Upper lobe of left lung (tissue), 6 donors: ENCODE data around the gene NKIRAS1. TPM values are rescaled to one million over a fixed set of nuclear protein-coding genes. Genes with fewer than 3 reads are reported as not detected.
"Not testable (repeated sequence)": the region's sequence is repeated elsewhere in the genome, so short reads cannot be mapped to it uniquely, and the experiment has no call there.

Experiments
- ATAC-seq, 2 donors: fragments of 200-7000 bp; cut with Tn5 transposase; one replicate each; pipeline ENCODE4 v1.9.1; 2022; ENCODE audit warnings: mild to moderate bottlenecking in 2 of 2, moderate library complexity in 2 of 2; ENCODE audit not compliant: low FRiP score in 2 of 2
- DNase-seq, 2 donors: peaks; one replicate each; pipeline ENCODE4 v3.0.0-alpha.2; 2019 to 2020
- H3K27ac ChIP-seq, 4 donors: fragments of 200-600 bp; sonication (generic); one replicate each; pipeline ENCODE4 v1.5.1; 2016 to 2019
- H3K27me3 ChIP-seq, 4 donors: fragments of 200-600 bp; sonication (generic); one replicate each; pipeline ENCODE4 v1.5.1; 2017 to 2019
- H3K36me3 ChIP-seq, 4 donors: fragments of 200-600 bp; sonication (generic); one replicate each; pipeline ENCODE4 v1.5.1; 2016 to 2019
- H3K4me1 ChIP-seq, 4 donors: fragments of 200-600 bp; sonication (generic); one replicate each; pipeline ENCODE4 v1.5.1; 2018 to 2019
- H3K4me3 ChIP-seq, 4 donors: fragments of 200-600 bp; sonication (generic); one replicate each; pipeline ENCODE4 v1.5.1; 2017 to 2019; ENCODE audit warnings: mild to moderate bottlenecking in 2 of 4, moderate library complexity in 1 of 4
- H3K9me3 ChIP-seq, 4 donors: fragments of 200-600 bp; sonication (generic); one replicate each; pipeline ENCODE4 v1.5.1; 2018 to 2019
- CTCF ChIP-seq, 6 experiments: fragments of 450-650 bp in 4 of 6; fragments of 200-600 bp in 2 of 6; sonication (generic) in 2 of 6; IDR thresholded peaks; one replicate each; pipeline ENCODE4 v1.5.1; 2016 to 2019; ENCODE audit warnings: antibody characterized with exemption in 6 of 6
- EP300 ChIP-seq, 4 donors: sonication (generic); formaldehyde crosslinking; IDR thresholded peaks; one replicate each; pipeline ENCODE4 v1.5.1; 2017; ENCODE audit warnings: antibody characterized with exemption in 4 of 4, control low read depth in 2 of 4
- POLR2A ChIP-seq, 4 donors: fragments of 450-650 bp; IDR thresholded peaks; one replicate each; pipeline ENCODE4 v1.5.1; 2016 to 2017; ENCODE audit warnings: antibody characterized with exemption in 4 of 4, mild to moderate bottlenecking in 2 of 4
- POLR2AphosphoS5 ChIP-seq, 2 donors: sonication (generic); formaldehyde crosslinking; IDR thresholded peaks; one replicate each; pipeline ENCODE4 v1.5.1; 2017; ENCODE audit warnings: antibody characterized with exemption in 2 of 2
- WGBS, 2 donors: methylation state at CpG; one replicate each; pipeline ENCODE4 v1.1.5; 2017 to 2018; 5-methylcytosine and 5-hydroxymethylcytosine counted together
- total RNA-seq, 6 donors: library from RNA; depleted of rRNA in 4 of 6; stranded (reverse); fragments of >200 nt in 4 of 6; gene quantifications; one replicate each; pipeline versions ENCODE4 v1.1.0 to v1.2.1, GENCODE V29; 2016 to 2021
- donor health status: DM: no; HTN: no; CAD: no; lungs with moderate emphysema.
- donor health status: DM: no; HTN: yes; CAD: no; lungs with severe emphysema.

NKIRAS1 gene
- total RNA-seq, 6 donors from 2014 or later, result 3.1 to 18.0 (median 9.1) TPM

GRCh38 chr3:23926246-23926645 lies 9.5 kb upstream of the NKIRAS1 start:
- ATAC-seq (no peak), DNase-seq (no peak)
- Histone ChIP-seq H3K27ac (no peak overlapping the region), H3K36me3 (peaks cover 0 to 10% (median 0%) of the 10 kb centered on the region in 4 donors), H3K4me3 (no peak overlapping the region), H3K9me3 (no peaks in the 10 kb centered on the region), H3K4me1 (peaks cover 0 to 4% (median 0%) of the 10 kb centered on the region in 4 donors), H3K27me3 (no peaks in the 10 kb centered on the region)
- 88 to 93% methylated on average over 7 of the region's 7 CpGs for WGBS, 2 donors
- TF ChIP-seq POLR2AphosphoS5 (IDR thresholded peaks at IDR 0.05) (no peak), CTCF (IDR thresholded peaks at IDR 0.05) (no peak), EP300 (IDR thresholded peaks at IDR 0.05) (no peak), POLR2A (IDR thresholded peaks at IDR 0.05) (no peak)

- Histone ChIP-seq H3K27ac (no peak overlapping the region), H3K4me1 (peaks cover 2 to 16% (median 7%) of the 10 kb centered on the region in 4 donors), H3K9me3 (no peaks in the 10 kb centered on the region), H3K4me3 (no peak overlapping the region), H3K36me3 (peaks cover 7 to 34% (median 14%) of the 10 kb centered on the region in 4 donors), H3K27me3 (no peaks in the 10 kb centered on the region)
- DNase-seq (no peak), ATAC-seq (no peak)
- no peak for TF ChIP-seq POLR2AphosphoS5 (IDR thresholded peaks at IDR 0.05)
- TF ChIP-seq CTCF (IDR thresholded peaks at IDR 0.05), result no peak
- no peak for TF ChIP-seq EP300 (IDR thresholded peaks at IDR 0.05)
- TF ChIP-seq POLR2A (IDR thresholded peaks at IDR 0.05), result no peak
- 82 to 85% methylated on average over 2 of the region's 2 CpGs for WGBS, 2 donors
Observed at GRCh38 chr3:23923786-23924185, 7.0 kb upstream of the NKIRAS1 start.

GRCh38 chr3:23921052-23921511 lies 4.3 kb upstream of the NKIRAS1 start:
- DNase-seq, result no peak
- 89 to 93% methylated on average over 3 of the region's 3 CpGs for WGBS, 2 donors
- Histone ChIP-seq H3K4me1 (peaks cover 11 to 31% (median 15%) of the 10 kb centered on the region in 4 donors), H3K4me3 (no peak overlapping the region), H3K9me3 (no peaks in the 10 kb centered on the region), H3K27me3 (no peaks in the 10 kb centered on the region), H3K27ac (no peak overlapping the region), H3K36me3 (peaks cover 11 to 42% (median 21%) of the 10 kb centered on the region in 4 donors)
- ATAC-seq, result no peak
- TF ChIP-seq POLR2A (IDR thresholded peaks at IDR 0.05) (no peak), POLR2AphosphoS5 (IDR thresholded peaks at IDR 0.05) (no peak), CTCF (IDR thresholded peaks at IDR 0.05) (no peak), EP300 (IDR thresholded peaks at IDR 0.05) (no peak)

- 86 to 87% methylated on average over 5 of the region's 5 CpGs for WGBS, 2 donors
- no peaks in the 10 kb centered on the region for H3K9me3 ChIP-seq
- TF ChIP-seq POLR2A (IDR thresholded peaks at IDR 0.05), result no peak
- no peak overlapping the region for H3K4me3 ChIP-seq
- ATAC-seq, result no peak
- peaks cover 11 to 40% (median 23%) of the 10 kb centered on the region in 4 donors for H3K4me1 ChIP-seq
- no peaks in the 10 kb centered on the region for H3K27me3 ChIP-seq
- H3K27ac ChIP-seq, result no peak overlapping the region
- no peak for DNase-seq
- H3K36me3 ChIP-seq, result peaks cover 11 to 42% (median 21%) of the 10 kb centered on the region in 4 donors
Observed at GRCh38 chr3:23920151-23920655, 3.4 kb upstream of the NKIRAS1 start.

GRCh38 chr3:23919628-23920027 lies 2.8 kb upstream of the NKIRAS1 start:
- TF ChIP-seq CTCF (IDR thresholded peaks at IDR 0.05) (no peak), EP300 (IDR thresholded peaks at IDR 0.05) (no peak), POLR2A (IDR thresholded peaks at IDR 0.05) (no peak)
- H3K36me3 ChIP-seq, result peaks cover 11 to 42% (median 21%) of the 10 kb centered on the region in 4 donors
- ATAC-seq, result no peak
- H3K4me1 ChIP-seq, result peaks cover 11 to 45% (median 26%) of the 10 kb centered on the region in 4 donors
- H3K27me3 ChIP-seq, result no peaks in the 10 kb centered on the region
- no peaks in the 10 kb centered on the region for H3K9me3 ChIP-seq
- H3K4me3 ChIP-seq, result peak overlapping the region in 1 of 4 donors; percentile 95
- H3K27ac ChIP-seq, result no peak overlapping the region
- no peak for DNase-seq
- 40 to 67% methylated on average over 2 of the region's 2 CpGs for whole genome bisulfite sequencing, 2 donors

- Histone ChIP-seq H3K27ac (peak overlapping the region; percentile 90 to 97 (median 96)), H3K4me1 (peaks cover 11 to 48% (median 26%) of the 10 kb centered on the region in 4 donors), H3K4me3 (peak overlapping the region; percentile 86 to 96 (median 90)), H3K36me3 (peaks cover 11 to 42% (median 21%) of the 10 kb centered on the region in 4 donors)
- WGBS, 2 donors, result 30 to 34% methylated on average over 12 of the region's 12 CpGs
- DNase-seq, ATAC-seq, H3K9me3 ChIP-seq, H3K27me3 ChIP-seq: not testable (repeated sequence)
Observed at GRCh38 chr3:23918331-23918730, 1.5 kb upstream of the NKIRAS1 start.

DNA sequence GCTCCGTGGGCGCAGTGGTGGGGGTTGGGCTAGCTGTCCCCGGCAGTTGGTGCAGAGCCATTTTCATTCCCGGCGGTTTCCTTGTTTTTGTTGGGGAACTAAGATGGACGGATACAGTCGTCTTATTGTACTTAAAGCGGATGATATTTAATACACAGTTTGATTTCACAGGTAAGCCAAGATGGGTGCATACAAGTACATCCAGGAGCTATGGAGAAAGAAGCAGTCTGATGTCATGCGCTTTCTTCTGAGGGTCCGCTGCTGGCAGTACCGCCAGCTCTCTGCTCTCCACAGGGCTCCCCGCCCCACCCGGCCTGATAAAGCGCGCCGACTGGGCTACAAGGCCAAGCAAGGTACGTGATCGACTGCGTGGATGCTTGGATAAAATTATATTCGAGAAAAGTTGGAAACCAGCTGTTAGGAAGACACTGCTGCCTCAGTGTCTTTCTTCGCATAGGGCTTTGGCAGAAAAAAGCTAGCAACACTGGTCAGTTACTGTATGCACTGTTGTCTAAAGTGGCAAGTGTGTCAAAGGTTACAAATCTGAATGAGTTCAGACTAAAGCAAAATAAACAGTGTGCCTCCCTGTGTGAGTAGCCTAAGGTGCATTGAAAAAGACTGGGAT lies 1.0 kb upstream of the NKIRAS1 start:
- not testable (repeated sequence) for H3K9me3 ChIP-seq, H3K27me3 ChIP-seq
- H3K4me1 ChIP-seq, result peaks cover 11 to 48% (median 26%) of the 10 kb centered on the region in 4 donors
- peak overlapping the region; percentile 90 to 97 (median 96) for H3K27ac ChIP-seq
- peak overlapping the region; percentile 86 to 96 (median 90) for H3K4me3 ChIP-seq
- WGBS, 2 donors, result 0 to 2% methylated on average over 20 to 21 of the region's 21 CpGs
- DNase-seq (peak in 1 of 2 donors; percentile 74), ATAC-seq (peak in 1 of 2 donors; percentile 84)
- H3K36me3 ChIP-seq, result peaks cover 11 to 42% (median 21%) of the 10 kb centered on the region in 4 donors
